SU-DHL-6 (cell line): ENCODE data around the gene TALDO1.

Experiments used
- H2AFZ ChIP-seq: fragments of 200-600 bp; sonication (generic); 2 replicates; pipeline ENCODE4 v1.6.1; 2014; ENCODE audit warnings: low read depth, mild to moderate bottlenecking, moderate library complexity, mixed read lengths, antibody characterized with exemption, low read length; ENCODE audit not compliant: severe bottlenecking
- H3F3A ChIP-seq: fragments of 200-600 bp; shearing (Covaris generic); 2 replicates; pipeline ENCODE4 v1.6.0; 2016; ENCODE audit warnings: antibody characterized with exemption, mild to moderate bottlenecking; ENCODE audit not compliant: insufficient read depth
- H3K27ac ChIP-seq: fragments of 200-600 bp; sonication (generic); 2 replicates; pipeline ENCODE4 v1.5.1; 2016; ENCODE audit warnings: low read depth, mild to moderate bottlenecking, low read length, moderate library complexity, mixed read lengths
- H3K27me3 ChIP-seq: fragments of 200-600 bp; sonication (generic), shearing (Covaris generic); 2 replicates; pipeline ENCODE4 v1.6.0; 2014; ENCODE audit warnings: mild to moderate bottlenecking, low read length
- H3K36me3 ChIP-seq: fragments of 200-600 bp; sonication (generic); 2 replicates; pipeline ENCODE4 v1.6.1; 2014; ENCODE audit warnings: mild to moderate bottlenecking, low read length, mixed read lengths
- H3K4me2 ChIP-seq: fragments of 300-600, 200-600 bp; shearing (Covaris generic), sonication (generic); 2 replicates; pipeline ENCODE4 v1.6.0; 2014; ENCODE audit warnings: low read length, low read depth, mild to moderate bottlenecking; ENCODE audit not compliant: poor library complexity, severe bottlenecking
- H3K4me3 ChIP-seq: fragments of 200-600 bp; sonication (generic); 2 replicates; pipeline ENCODE4 v1.5.1; 2014; ENCODE audit warnings: antibody characterized with exemption, low read length, mild to moderate bottlenecking, mixed read lengths; ENCODE audit not compliant: insufficient read depth, poor library complexity, severe bottlenecking
- H3K79me2 ChIP-seq: fragments of 200-600 bp; sonication (generic); 2 replicates; pipeline ENCODE4 v1.6.1; 2014; ENCODE audit warnings: mild to moderate bottlenecking, low read length, moderate library complexity; ENCODE audit not compliant: insufficient read depth
- H3K9ac ChIP-seq: fragments of 200-600 bp; sonication (generic); 2 replicates; pipeline ENCODE4 v1.7.0; 2014; ENCODE audit warnings: mild to moderate bottlenecking, low read length
- H3K9me2 ChIP-seq: fragments of 200-600 bp; sonication (generic); replicated peaks from 2 replicates; pipeline ENCODE4 v1.6.1; 2014; ENCODE audit warnings: low read length; ENCODE audit not compliant: insufficient read depth
- H3K9me3 ChIP-seq: fragments of 200-600 bp; sonication (generic); 2 replicates; pipeline ENCODE4 v1.6.1; 2014; ENCODE audit warnings: low read length, mixed read lengths; ENCODE audit not compliant: insufficient read depth
- H4K20me1 ChIP-seq: fragments of 200-600 bp; sonication (generic); 2 replicates; pipeline ENCODE4 v1.6.1; 2014; ENCODE audit warnings: low read depth, mild to moderate bottlenecking, antibody characterized with exemption, low read length, moderate library complexity, mixed read lengths
- EZH2phosphoT487 ChIP-seq: fragments of 200-600 bp; sonication (generic), shearing (Covaris generic); conservative IDR thresholded peaks from 2 replicates; pipeline ENCODE4 v1.6.1; 2018; ENCODE audit warnings: mild to moderate bottlenecking, antibody characterized with exemption, low read length, moderate library complexity, mixed read lengths
- TF ChIP-seq, protein P1 (sequence below): fragments of 200-600 bp; sonication (generic); IDR thresholded peaks from one replicate; pipeline ENCODE4 v1.5.1; 2017; ENCODE audit warnings: antibody characterized with exemption, mild to moderate bottlenecking, low read length, moderate library complexity; ENCODE audit not compliant: insufficient read depth, poor library complexity, severe bottlenecking

The TALDO1 gene

DNA sequence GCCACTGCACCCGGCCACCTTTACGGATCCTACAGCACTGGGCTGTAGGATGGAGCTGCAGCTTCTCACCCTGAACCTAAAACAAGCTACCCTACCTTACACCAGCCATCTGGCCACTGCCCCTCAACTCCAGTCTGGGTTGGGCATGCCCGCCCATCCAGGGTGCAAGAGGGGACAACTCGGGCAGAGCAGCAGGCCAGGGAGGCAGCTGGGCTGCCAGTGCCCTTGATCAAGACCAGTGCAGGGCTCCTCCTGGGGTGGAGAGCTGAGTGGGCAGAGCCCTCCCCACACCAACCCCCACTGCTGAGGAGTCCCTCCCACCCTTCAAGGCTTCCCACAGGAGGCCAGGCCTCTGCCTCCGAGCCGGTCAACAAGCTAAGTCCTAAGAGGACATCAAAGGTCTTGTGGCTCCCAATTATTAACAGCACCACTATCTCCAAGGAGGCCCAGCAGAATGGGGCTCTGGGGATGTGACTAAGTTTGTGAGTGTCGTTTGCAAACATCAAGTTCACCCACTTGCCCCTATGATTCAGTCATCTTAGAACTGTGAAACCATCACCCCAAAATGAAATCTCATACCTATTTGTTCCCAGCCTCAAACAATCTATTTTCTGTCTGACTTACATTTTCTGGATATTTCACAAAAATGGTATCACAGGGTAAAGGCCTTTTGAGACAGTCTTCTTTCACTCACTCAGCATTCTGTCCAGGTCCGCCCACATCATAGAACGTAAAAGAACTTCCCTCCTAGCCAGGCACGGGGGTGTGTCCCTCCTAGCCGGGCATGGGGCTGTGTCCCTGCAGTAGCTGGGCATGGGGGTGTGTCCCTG, 19.1 kb downstream of the TALDO1 start:
- Histone ChIP-seq H3K27me3 (no peaks in the 10 kb centered on the region), H3K9me2 (no peaks in the 10 kb centered on the region), H3K79me2 (no peaks in the 10 kb centered on the region), H3K27ac (no peak overlapping the region), H3K36me3 (no peaks in the 10 kb centered on the region), H3K9me3 (no peaks in the 10 kb centered on the region), H4K20me1 (no peaks in the 10 kb centered on the region), H3K4me2 (no peak overlapping the region), H2AFZ (no peak overlapping the region), H3K9ac (no peak overlapping the region), H3K4me3 (no peak overlapping the region), H3F3A (peaks cover 12% of the 10 kb centered on the region)
- TF ChIP-seq EZH2phosphoT487: no peak
- TF ChIP-seq, protein P1, sequence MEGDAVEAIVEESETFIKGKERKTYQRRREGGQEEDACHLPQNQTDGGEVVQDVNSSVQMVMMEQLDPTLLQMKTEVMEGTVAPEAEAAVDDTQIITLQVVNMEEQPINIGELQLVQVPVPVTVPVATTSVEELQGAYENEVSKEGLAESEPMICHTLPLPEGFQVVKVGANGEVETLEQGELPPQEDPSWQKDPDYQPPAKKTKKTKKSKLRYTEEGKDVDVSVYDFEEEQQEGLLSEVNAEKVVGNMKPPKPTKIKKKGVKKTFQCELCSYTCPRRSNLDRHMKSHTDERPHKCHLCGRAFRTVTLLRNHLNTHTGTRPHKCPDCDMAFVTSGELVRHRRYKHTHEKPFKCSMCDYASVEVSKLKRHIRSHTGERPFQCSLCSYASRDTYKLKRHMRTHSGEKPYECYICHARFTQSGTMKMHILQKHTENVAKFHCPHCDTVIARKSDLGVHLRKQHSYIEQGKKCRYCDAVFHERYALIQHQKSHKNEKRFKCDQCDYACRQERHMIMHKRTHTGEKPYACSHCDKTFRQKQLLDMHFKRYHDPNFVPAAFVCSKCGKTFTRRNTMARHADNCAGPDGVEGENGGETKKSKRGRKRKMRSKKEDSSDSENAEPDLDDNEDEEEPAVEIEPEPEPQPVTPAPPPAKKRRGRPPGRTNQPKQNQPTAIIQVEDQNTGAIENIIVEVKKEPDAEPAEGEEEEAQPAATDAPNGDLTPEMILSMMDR: no peak

DNA sequence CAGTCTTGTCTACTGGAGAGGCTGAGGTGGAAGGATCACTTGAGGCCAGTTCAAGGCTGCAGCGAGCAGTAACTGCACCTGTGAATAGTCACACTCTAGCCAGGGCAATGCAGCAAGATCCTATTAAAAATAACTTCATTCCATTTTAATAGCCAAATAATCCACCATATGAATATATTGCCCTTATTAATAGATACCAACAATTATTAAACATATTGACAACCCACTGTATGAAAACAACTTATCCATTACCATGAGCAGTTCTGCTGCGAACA, 19.6 kb downstream of the TALDO1 start:
- no peaks in the 10 kb centered on the region for H3K27me3 ChIP-seq
- no peak overlapping the region for H3K27ac ChIP-seq
- no peak overlapping the region for H2AFZ ChIP-seq
- H3F3A ChIP-seq: peaks cover 9% of the 10 kb centered on the region
- no peaks in the 10 kb centered on the region for H3K9me2 ChIP-seq
- no peaks in the 10 kb centered on the region for H3K36me3 ChIP-seq
- no peaks in the 10 kb centered on the region for H4K20me1 ChIP-seq
- no peak overlapping the region for H3K4me2 ChIP-seq
- H3K9me3 ChIP-seq: no peaks in the 10 kb centered on the region
- TF ChIP-seq, protein P1: no peak
- H3K9ac ChIP-seq: no peak overlapping the region
- no peaks in the 10 kb centered on the region for H3K79me2 ChIP-seq
- no peak overlapping the region for H3K4me3 ChIP-seq

DNA sequence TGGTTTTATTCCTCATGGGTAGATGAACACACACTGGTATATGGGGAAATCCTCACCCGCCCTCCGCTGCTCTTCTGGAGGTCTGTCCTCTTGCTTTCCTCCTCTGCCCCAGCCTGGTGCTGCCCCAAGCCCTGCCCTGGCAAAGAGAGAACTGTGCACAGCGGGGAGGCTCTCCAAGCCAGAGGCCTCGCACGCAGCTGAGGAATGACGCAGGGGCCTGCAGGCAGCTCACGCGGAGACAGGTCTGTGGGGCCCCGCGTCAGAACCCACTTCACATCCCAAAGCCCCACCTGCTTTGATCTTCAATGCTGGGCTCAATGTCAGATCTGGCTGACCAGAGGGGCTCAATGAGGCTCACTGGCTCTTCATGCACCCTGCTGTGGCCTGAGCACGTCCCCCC, 20.0 kb downstream of the TALDO1 start:
- Histone ChIP-seq H2AFZ (no peak overlapping the region), H3K36me3 (no peaks in the 10 kb centered on the region), H4K20me1 (no peaks in the 10 kb centered on the region), H3K27ac (no peak overlapping the region), H3F3A (peaks cover 9% of the 10 kb centered on the region), H3K9me2 (no peaks in the 10 kb centered on the region), H3K4me2 (no peak overlapping the region), H3K9ac (no peak overlapping the region), H3K9me3 (no peaks in the 10 kb centered on the region), H3K79me2 (no peaks in the 10 kb centered on the region), H3K27me3 (no peaks in the 10 kb centered on the region), H3K4me3 (no peak overlapping the region)
- TF ChIP-seq, protein P1: no peak
- no peak for TF ChIP-seq EZH2phosphoT487
